T-cell (primary cell): ENCODE results near the gene CTNNAL1. TPM values are rescaled to one million over a fixed set of nuclear protein-coding genes. Genes with fewer than 3 reads are reported as not detected.

Experiments
- ATAC-seq, 4 experiments: fragments of 200-7000 bp in 3 of 4; fragments of 150-1000 bp in 1 of 4; cut with Tn5 transposase; replicated peaks in 1 of 4; 1 replicate in 3 of 4; 2 replicates in 1 of 4; pipeline ENCODE4 v1.10.0; 2021; ENCODE audit warnings: moderate library complexity in 3 of 4, mild to moderate bottlenecking in 2 of 4, moderate number of reproducible peaks in 1 of 4
- CTCF ChIA-PET, 2 donors: fragments of 300-600 bp; sonication (Branson Sonifier 250); formaldehyde crosslinking; loops; one replicate each; lab custom pipeline; 2022; ENCODE audit warnings: antibody characterized with exemption in 2 of 2; lab: Charles Lee
- POLR2A ChIA-PET, 2 donors: fragments of 300-600 bp; sonication (Branson Sonifier 250); formaldehyde crosslinking; loops; one replicate each; lab custom pipeline; 2022; ENCODE audit warnings: antibody characterized with exemption in 2 of 2; lab: Charles Lee
- DNase-seq, 35 experiments: peaks; one replicate each; pipeline versions ENCODE4 v3.0.0 to v3.0.0-alpha.2; 2013 to 2023
- H3K27ac ChIP-seq: one replicate; pipeline ENCODE4 v1.5.1; 2013; ENCODE audit warnings: low read length
- H3K27me3 ChIP-seq, 2 experiments: replicated peaks in 1 of 2; 1 replicate in 1 of 2; 2 replicates in 1 of 2; pipeline versions ENCODE4 v1.6.1 to v1.7.0; 2013; ENCODE audit warnings: low read length in 1 of 2, mixed read lengths in 1 of 2; ENCODE audit not compliant: control insufficient read depth in 2 of 2, insufficient read depth in 2 of 2; ENCODE audit errors: extremely low read depth in 1 of 2
- H3K36me3 ChIP-seq, 2 donors: 1 replicate in 1 of 2; 2 replicates in 1 of 2; pipeline versions ENCODE4 v1.6.1 to v1.7.0; 2013; ENCODE audit warnings: low read length in 1 of 2; ENCODE audit not compliant: control insufficient read depth in 2 of 2, insufficient read depth in 1 of 2; ENCODE audit errors: extremely low read depth in 1 of 2
- H3K4me1 ChIP-seq, 2 experiments: 1 replicate in 1 of 2; 2 replicates in 1 of 2; pipeline versions ENCODE4 v1.6.1 to v1.7.0; 2013; ENCODE audit warnings: low read length in 2 of 2, mixed read lengths in 1 of 2; ENCODE audit not compliant: insufficient read depth in 2 of 2, control insufficient read depth in 1 of 2; ENCODE audit errors: extremely low read depth in 1 of 2
- H3K4me3 ChIP-seq, 2 donors: 1 replicate in 1 of 2; 2 replicates in 1 of 2; pipeline versions ENCODE4 v1.5.1 to v1.7.0; 2013; ENCODE audit warnings: mild to moderate bottlenecking in 2 of 2, low read length in 1 of 2, moderate library complexity in 1 of 2; ENCODE audit not compliant: control insufficient read depth in 1 of 2; ENCODE audit errors: extremely low read depth in 1 of 2
- H3K9me3 ChIP-seq: 2 replicates; pipeline ENCODE4 v1.7.0; 2013
- H3K27ac Mint-ChIP-seq, 2 donors: one replicate each; pipeline ENCODE4 v1.8.0; 2020 to 2021; ENCODE audit warnings: mild to moderate bottlenecking in 2 of 2, mixed read lengths in 2 of 2
- H3K27me3 Mint-ChIP-seq, 2 donors: one replicate each; pipeline ENCODE4 v1.8.0; 2021 to 2022; ENCODE audit warnings: mixed read lengths in 2 of 2
- H3K36me3 Mint-ChIP-seq: one replicate; pipeline ENCODE4 v1.8.0; 2021; ENCODE audit warnings: mixed read lengths
- H3K4me1 Mint-ChIP-seq, 3 donors: one replicate each; pipeline ENCODE4 v1.8.0; 2020 to 2022; ENCODE audit warnings: mixed read lengths in 3 of 3, mild to moderate bottlenecking in 1 of 3
- H3K4me3 Mint-ChIP-seq, 3 donors: one replicate each; pipeline ENCODE4 v1.8.0; 2020 to 2022; ENCODE audit warnings: mild to moderate bottlenecking in 3 of 3, mixed read lengths in 3 of 3, moderate library complexity in 3 of 3
- H3K9me3 Mint-ChIP-seq, 3 donors: one replicate each; pipeline ENCODE4 v1.8.0; 2020 to 2022; ENCODE audit warnings: mixed read lengths in 3 of 3
- WGBS: methylation state at CpG from one replicate; pipeline ENCODE4 v1.1.5; 2013; ENCODE audit warnings: missing lambda C conversion rate; ENCODE audit not compliant: insufficient coverage; 5-methylcytosine and 5-hydroxymethylcytosine counted together
- total RNA-seq, 35 experiments: library from RNA in 6 of 35; stranded (reverse) in 6 of 35; fragments of 120-200 nt in 1 of 35; gene quantifications; one replicate each; pipeline versions ENCODE4 v1.2.1 to v1.2.4 and lab custom pipeline; 2013 to 2026

Gene CTNNAL1
- total RNA-seq, 5 donors from 2014 or later (not counting 1 experiment from before 2014, with no cell fraction given), result 2.1 to 4.1 (median 3.8) TPM

DNA sequence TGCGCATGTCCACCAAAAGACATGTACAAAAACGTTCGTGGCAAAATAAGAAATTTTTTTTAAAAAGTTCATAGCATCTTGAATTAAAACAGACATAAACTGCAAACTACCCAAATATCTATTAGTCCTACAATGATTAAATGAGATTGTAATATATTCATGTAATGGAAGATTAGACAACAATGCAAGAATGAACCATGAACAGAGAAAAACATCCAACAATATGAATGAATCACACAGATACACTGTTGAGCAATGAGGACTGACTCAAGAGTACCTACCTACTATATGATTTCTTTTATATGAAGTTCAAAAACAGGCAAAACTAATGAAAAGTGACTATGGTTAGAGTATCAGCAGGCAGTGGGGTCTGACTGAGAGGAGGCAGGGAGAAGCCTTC lies 17.9 kb upstream of the CTNNAL1 start:
- no peak for ATAC-seq
- peaks cover 9 to 42% of the 10 kb centered on the region in 2 donors for H3K36me3 ChIP-seq
- H3K4me3 ChIP-seq, result no peak overlapping the region
- ChIA-PET POLR2A (no interaction called here), CTCF (no interaction called here)
- Mint-ChIP-seq H3K27me3 (no peaks in the 10 kb centered on the region), H3K4me3 (no peak overlapping the region), H3K36me3 (peaks cover 39% of the 10 kb centered on the region), H3K27ac (no peak overlapping the region), H3K9me3 (no peaks in the 10 kb centered on the region), H3K4me1 (peaks cover 0 to 6% (median 6%) of the 10 kb centered on the region in 3 donors)
- DNase-seq, result no peak
- no peaks in the 10 kb centered on the region for H3K27me3 ChIP-seq
- H3K4me1 ChIP-seq, result no peaks in the 10 kb centered on the region
- H3K9me3 ChIP-seq, result no peaks in the 10 kb centered on the region
- no CpG with 5 or more reads among the region's 3 CpGs for WGBS
- no peak overlapping the region for H3K27ac ChIP-seq

DNA sequence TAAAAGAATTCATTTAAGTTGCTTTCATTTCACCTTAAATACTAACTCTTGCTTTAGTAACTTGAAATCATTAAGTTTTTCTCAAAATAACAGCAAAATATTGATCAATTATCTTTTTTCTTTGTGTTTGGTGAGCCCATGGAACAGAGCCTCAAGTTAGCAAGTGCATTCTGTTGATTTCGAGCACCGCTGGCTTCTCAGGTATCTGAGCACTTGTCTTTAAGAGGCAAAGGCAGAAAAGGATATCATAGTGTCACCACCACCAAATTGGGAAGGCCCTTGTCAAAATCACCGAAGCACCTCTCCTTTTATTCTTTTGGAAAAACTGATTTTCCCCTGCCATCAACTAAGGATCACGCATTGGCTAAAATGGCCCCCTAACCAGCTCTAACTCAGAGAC lies 17.1 kb upstream of the CTNNAL1 start:
- CTCF ChIA-PET, result no interaction called here
- H3K27ac Mint-ChIP-seq, result no peak overlapping the region

DNA sequence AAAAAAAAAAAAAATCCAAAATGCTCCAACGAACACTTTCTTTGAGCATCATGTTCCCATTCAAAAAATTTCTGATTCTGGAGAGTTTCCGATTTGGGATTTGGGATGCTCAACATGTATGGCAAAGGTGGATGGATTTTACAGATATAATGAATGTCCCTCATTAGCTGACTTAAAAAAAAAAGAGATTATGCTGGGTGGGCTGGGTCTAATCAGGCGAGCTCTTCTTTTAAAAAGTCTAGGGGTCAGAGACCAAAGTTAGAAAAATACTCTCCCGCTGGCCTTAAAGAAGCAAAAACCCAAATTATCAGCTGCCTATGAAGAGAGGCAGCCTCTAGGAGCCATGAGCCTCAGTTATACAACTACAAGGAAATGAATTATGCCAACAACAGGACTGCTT lies 15.2 kb upstream of the CTNNAL1 start:
- no peaks in the 10 kb centered on the region for H3K4me1 ChIP-seq
- no peak overlapping the region for H3K27ac ChIP-seq
- no peaks in the 10 kb centered on the region for H3K27me3 Mint-ChIP-seq
- ATAC-seq (no peak), DNase-seq (no peak)
- H3K27me3 ChIP-seq, result no peaks in the 10 kb centered on the region
- H3K9me3 ChIP-seq, result no peaks in the 10 kb centered on the region
- H3K36me3 Mint-ChIP-seq, result peaks cover 30% of the 10 kb centered on the region
- ChIA-PET CTCF (interaction anchor here in 1 of 2 donors (0.6 kb wide), 1 partner anchor 10 kb away, joined by 3 read pairs; no protein-coding TSS in a partner anchor), POLR2A (no interaction called here)
- H3K36me3 ChIP-seq, result peaks cover 11 to 38% of the 10 kb centered on the region in 2 donors
- H3K9me3 Mint-ChIP-seq, result no peaks in the 10 kb centered on the region
- H3K4me3 ChIP-seq, result no peak overlapping the region
- no peak overlapping the region for H3K27ac Mint-ChIP-seq
- H3K4me3 Mint-ChIP-seq, result no peak overlapping the region
- H3K4me1 Mint-ChIP-seq, result peaks cover 5 to 10% (median 7%) of the 10 kb centered on the region in 3 donors
- 89% methylated on average over 2 of the region's 4 CpGs for WGBS

More for the DNA sequence above, 17.1 kb upstream of the CTNNAL1 start:
- Histone ChIP-seq H3K9me3 (no peaks in the 10 kb centered on the region), H3K27me3 (no peaks in the 10 kb centered on the region), H3K27ac (no peak overlapping the region), H3K36me3 (peaks cover 9 to 42% of the 10 kb centered on the region in 2 donors), H3K4me1 (no peaks in the 10 kb centered on the region), H3K4me3 (no peak overlapping the region)
- DNase-seq (no peak), ATAC-seq (no peak)
- 100% methylated on average over 3 of the region's 4 CpGs for WGBS
- Mint-ChIP-seq H3K4me3 (no peak overlapping the region), H3K27me3 (no peaks in the 10 kb centered on the region), H3K4me1 (peaks cover 0 to 7% (median 5%) of the 10 kb centered on the region in 3 donors), H3K36me3 (peaks cover 37% of the 10 kb centered on the region), H3K9me3 (no peaks in the 10 kb centered on the region)
- POLR2A ChIA-PET, result no interaction called here

DNA sequence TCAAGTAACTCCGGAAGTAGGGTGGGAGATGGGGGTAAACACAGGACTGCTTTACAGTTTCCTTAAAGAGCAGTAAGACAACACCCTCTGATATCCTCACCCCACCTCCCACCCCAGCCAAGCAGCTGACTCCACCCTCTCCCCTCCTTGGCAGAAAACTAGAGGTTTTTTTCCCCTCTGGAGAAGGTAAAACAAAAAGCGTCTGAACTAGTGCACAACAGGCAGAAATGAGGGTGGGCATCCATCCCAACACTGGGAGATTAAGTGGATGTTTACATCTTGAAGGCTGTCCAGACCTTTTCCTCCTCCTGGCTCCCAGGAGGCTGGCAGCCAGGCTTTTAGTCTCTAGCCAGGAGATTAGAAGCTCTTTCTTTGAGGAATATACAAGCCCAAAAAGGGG lies 13.9 kb upstream of the CTNNAL1 start:
- ChIA-PET POLR2A (interaction anchor here in 1 of 2 donors (0.6 kb wide), 1 partner anchor 15 kb away, joined by 4 read pairs; no protein-coding TSS in a partner anchor), CTCF (no interaction called here)
- H3K27me3 ChIP-seq, result no peaks in the 10 kb centered on the region
- Mint-ChIP-seq H3K27ac (peak overlapping the region in 1 of 2 donors; percentile 39), H3K36me3 (peaks cover 28% of the 10 kb centered on the region), H3K4me1 (peaks cover 7 to 10% (median 8%) of the 10 kb centered on the region in 3 donors), H3K27me3 (no peaks in the 10 kb centered on the region), H3K9me3 (no peaks in the 10 kb centered on the region), H3K4me3 (no peak overlapping the region)
- WGBS, result no CpG with 5 or more reads among the region's 2 CpGs
- H3K9me3 ChIP-seq, result no peaks in the 10 kb centered on the region
- DNase-seq, result no peak
- no peaks in the 10 kb centered on the region for H3K4me1 ChIP-seq
- H3K36me3 ChIP-seq, result peaks cover 4 to 32% of the 10 kb centered on the region in 2 donors
- no peak overlapping the region for H3K27ac ChIP-seq
- ATAC-seq, result no peak
- H3K4me3 ChIP-seq, result no peak overlapping the region

DNA sequence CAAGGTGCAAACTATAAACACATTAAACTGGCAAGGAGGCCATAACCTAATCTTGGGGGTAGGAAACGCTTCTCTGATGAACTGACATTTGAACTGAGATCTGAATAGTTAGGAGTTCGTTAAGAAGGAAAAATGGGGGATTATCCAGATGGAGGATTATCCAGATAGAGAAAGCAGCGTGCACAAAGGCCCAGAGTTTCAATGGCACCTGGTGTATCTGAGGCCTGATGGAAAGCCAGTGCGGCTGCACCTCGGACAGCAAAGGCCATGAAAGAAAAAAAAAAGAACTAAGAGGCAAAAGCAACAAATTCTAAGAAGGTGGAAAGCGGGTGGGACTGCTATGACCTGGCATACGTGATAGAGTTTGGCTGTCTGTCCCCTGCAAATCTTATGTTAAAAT lies 13.0 kb upstream of the CTNNAL1 start:
- Histone ChIP-seq H3K4me3 (no peak overlapping the region), H3K27ac (no peak overlapping the region), H3K36me3 (peaks cover 4 to 31% of the 10 kb centered on the region in 2 donors), H3K4me1 (no peaks in the 10 kb centered on the region), H3K9me3 (no peaks in the 10 kb centered on the region), H3K27me3 (no peaks in the 10 kb centered on the region)
- no peaks in the 10 kb centered on the region for H3K27me3 Mint-ChIP-seq
- no peak overlapping the region for H3K4me3 Mint-ChIP-seq
- H3K4me1 Mint-ChIP-seq, result peaks cover 7 to 10% (median 8%) of the 10 kb centered on the region in 3 donors
- ChIA-PET CTCF (no interaction called here), POLR2A (no interaction called here)
- H3K9me3 Mint-ChIP-seq, result no peaks in the 10 kb centered on the region
- ATAC-seq, result no peak
- peak overlapping the region in 1 of 2 donors; percentile 9 for H3K27ac Mint-ChIP-seq
- H3K36me3 Mint-ChIP-seq, result peaks cover 28% of the 10 kb centered on the region
- WGBS, result 98% methylated on average over 6 of the region's 7 CpGs
- DNase-seq, result no peak

DNA sequence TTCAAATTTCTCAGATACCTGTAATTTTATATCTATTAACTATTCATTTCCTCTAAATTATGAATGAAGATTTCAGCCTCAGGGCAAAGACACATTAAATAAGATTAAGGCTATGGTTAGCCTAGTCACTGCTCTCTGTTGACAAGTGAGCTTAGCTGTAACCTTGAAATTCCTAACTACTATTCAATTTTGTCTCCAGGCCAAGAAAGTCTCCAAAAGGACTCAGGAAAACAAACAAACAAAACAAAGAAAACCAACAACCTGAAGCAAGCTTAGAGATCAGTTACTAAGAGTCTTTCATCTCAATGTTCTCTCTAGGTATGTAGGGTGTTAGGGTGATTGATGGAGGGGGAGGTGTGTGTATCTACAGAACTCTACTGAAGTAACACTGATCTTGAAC lies 9.6 kb upstream of the CTNNAL1 start:
- ChIA-PET CTCF (no interaction called here), POLR2A (interaction anchor here in 1 of 2 donors (0.6 kb wide), 1 partner anchor 19 kb away, joined by 4 read pairs; no protein-coding TSS in a partner anchor)
- no peaks in the 10 kb centered on the region for H3K27me3 Mint-ChIP-seq
- Histone ChIP-seq H3K27ac (no peak overlapping the region), H3K4me1 (no peaks in the 10 kb centered on the region), H3K36me3 (peaks cover 4 to 30% of the 10 kb centered on the region in 2 donors), H3K9me3 (no peaks in the 10 kb centered on the region), H3K4me3 (no peak overlapping the region), H3K27me3 (no peaks in the 10 kb centered on the region)
- H3K27ac Mint-ChIP-seq, result peak overlapping the region; percentile 19 to 50
- H3K9me3 Mint-ChIP-seq, result no peaks in the 10 kb centered on the region
- DNase-seq, result no peak
- peaks cover 5 to 10% (median 7%) of the 10 kb centered on the region in 3 donors for H3K4me1 Mint-ChIP-seq
- H3K4me3 Mint-ChIP-seq, result no peak overlapping the region
- ATAC-seq, result no peak
- H3K36me3 Mint-ChIP-seq, result peaks cover 33% of the 10 kb centered on the region
